ENCODE results near the gene SLC13A3.

- no peak for TF ChIP-seq POLR2A (IDR thresholded peaks at IDR 0.05)
- TF ChIP-seq CTCF (IDR thresholded peaks at IDR 0.05), result no peak
- no peak for TF ChIP-seq POLR2AphosphoS5 (IDR thresholded peaks at IDR 0.05)
Observed at GRCh38 chr20:46552460-46553420, 98.5 kb downstream of the SLC13A3 start.

Measured in gastroesophageal sphincter (tissue), 3 donors.